GM19463 (cell line): Measurements from ENCODE around the gene CFB.

Experiments used
- ATAC-seq: cut with Tn5 transposase; IDR thresholded peaks from one replicate; pipeline ENCODE4 v1.9.1; 2021; ENCODE audit warnings: mild to moderate bottlenecking, moderate library complexity; ENCODE audit not compliant: unreplicated experiment

Gene CFB

GRCh38 chr6:31948306-31948705 is 2.4 kb downstream of the CFB start:
- no peak for ATAC-seq

- ATAC-seq: no peak
Measured at GRCh38 chr6:31948753-31949413, 3.0 kb downstream of the CFB start.

- ATAC-seq: no peak
Measured at GRCh38 chr6:31949926-31950548, 4.1 kb downstream of the CFB start.

GRCh38 chr6:31952140-31952805 is 6.4 kb downstream of the CFB start:
- no peak for ATAC-seq

GRCh38 chr6:31952890-31953289 is 7.0 kb downstream of the CFB start:
- ATAC-seq: no peak

- no peak for ATAC-seq
Measured at GRCh38 chr6:31954511-31954910, 8.6 kb downstream of the CFB start.

GRCh38 chr6:31956796-31957195 is 10.9 kb downstream of the CFB start:
- ATAC-seq: no peak

- no peak for ATAC-seq
Measured at GRCh38 chr6:31958412-31958740, 12.5 kb downstream of the CFB start.

GRCh38 chr6:31958741-31959739 is 13.1 kb downstream of the CFB start, which contains the start of the genes NELFE and SKIC2:
Gene NELFE, minus strand, starts transcription at chr6:31958971. Its CDS starts 525 bp downstream, at chr6:31958446.
Gene SKIC2, plus strand, starts transcription at chr6:31959175. Its CDS starts 18 bp downstream, at chr6:31959193.
- ATAC-seq: peak; percentile 99

- ATAC-seq: no peak
Measured at GRCh38 chr6:31961616-31962015, 15.7 kb downstream of the CFB start.

GRCh38 chr6:31963921-31964320 is 18.0 kb downstream of the CFB start:
- no peak for ATAC-seq

GRCh38 chr6:31965700-31966099 is 19.8 kb downstream of the CFB start:
- no peak for ATAC-seq

- ATAC-seq: no peak
Measured at GRCh38 chr6:31966506-31966905, 20.6 kb downstream of the CFB start.

GRCh38 chr6:31966997-31967925 is 21.4 kb downstream of the CFB start:
- ATAC-seq: no peak

- no peak for ATAC-seq
Measured at GRCh38 chr6:31967926-31968320, 22.0 kb downstream of the CFB start.

GRCh38 chr6:31968326-31968725 is 22.4 kb downstream of the CFB start:
- ATAC-seq: no peak

GRCh38 chr6:31968791-31969711 is 23.2 kb downstream of the CFB start:
- ATAC-seq: no peak

GRCh38 chr6:31969712-31970603 is 24.1 kb downstream of the CFB start:
- no peak for ATAC-seq
